WI38 (cell line): ENCODE measurements around the gene RTN1.

Source experiments
- H3K4me3 ChIP-seq: 2 replicates; pipeline ENCODE4 v1.5.1; 2011; ENCODE audit warnings: low read depth, mild to moderate bottlenecking, control low read depth, low read length
- CTCF ChIP-seq: IDR thresholded peaks from 2 replicates; pipeline ENCODE4 v1.5.1; 2012; ENCODE audit warnings: low read depth, mild to moderate bottlenecking, control low read depth, low read length

Gene RTN1

GRCh38 chr14:59823179-59823578, 47.4 kb downstream of the RTN1 start:
- H3K4me3 ChIP-seq, result no peak overlapping the region
- no peak for TF ChIP-seq CTCF

GRCh38 chr14:59819446-59820088, 51.0 kb downstream of the RTN1 start:
- no peak for TF ChIP-seq CTCF
- H3K4me3 ChIP-seq, result no peak overlapping the region

GRCh38 chr14:59816941-59817340, 53.6 kb downstream of the RTN1 start:
- H3K4me3 ChIP-seq, result no peak overlapping the region
- TF ChIP-seq CTCF, result no peak

- no peak for TF ChIP-seq CTCF
- no peak overlapping the region for H3K4me3 ChIP-seq
These were observed 55.6 kb downstream of the RTN1 start for GRCh38 chr14:59814988-59815387.

- no peak for TF ChIP-seq CTCF
- no peak overlapping the region for H3K4me3 ChIP-seq
These were observed 58.8 kb downstream of the RTN1 start for GRCh38 chr14:59811815-59812214.

GRCh38 chr14:59811073-59811472, 59.5 kb downstream of the RTN1 start:
- no peak overlapping the region for H3K4me3 ChIP-seq
- no peak for TF ChIP-seq CTCF

- no peak overlapping the region for H3K4me3 ChIP-seq
- no peak for TF ChIP-seq CTCF
These were observed 67.5 kb downstream of the RTN1 start for GRCh38 chr14:59803052-59803540.
